Activated T-cell treated with anti-CD3 and anti-CD28 coated beads, Interleukin-2, amount 50 U/mL, for 72 hours (primary cell): Measurements from ENCODE around the gene CAST. TPM values are rescaled to one million over a fixed set of nuclear protein-coding genes. Genes with fewer than 3 reads are reported as not detected.

Experiments used
- ATAC-seq, 2 donors: fragments of 150-1000 bp; cut with Tn5 transposase; replicated peaks in 1 of 2; 2 replicates each; pipeline ENCODE4 v1.10.0; 2021; ENCODE audit warnings: moderate library complexity in 2 of 2, mild to moderate bottlenecking in 1 of 2
- DNase-seq, 2 donors: peaks; one replicate each; pipeline ENCODE4 v3.0.0; 2021 to 2022; ENCODE audit warnings: mixed read lengths in 1 of 2
- H3K27ac Mint-ChIP-seq: one replicate; pipeline ENCODE4 v1.8.0; 2022; ENCODE audit warnings: mild to moderate bottlenecking, moderate library complexity, mixed read lengths
- H3K27me3 Mint-ChIP-seq: one replicate; pipeline ENCODE4 v1.8.0; 2022; ENCODE audit warnings: low read depth, mixed read lengths
- H3K36me3 Mint-ChIP-seq, 2 donors: one replicate each; pipeline ENCODE4 v1.8.0; 2022; ENCODE audit warnings: mixed read lengths in 2 of 2, mild to moderate bottlenecking in 1 of 2; ENCODE audit not compliant: insufficient read depth in 2 of 2
- H3K4me1 Mint-ChIP-seq: one replicate; pipeline ENCODE4 v1.8.0; 2022; ENCODE audit warnings: low read depth, mixed read lengths
- H3K4me3 Mint-ChIP-seq, 2 donors: one replicate each; pipeline ENCODE4 v1.8.0; 2022; ENCODE audit warnings: mild to moderate bottlenecking in 2 of 2, mixed read lengths in 2 of 2, moderate library complexity in 2 of 2
- H3K9me3 Mint-ChIP-seq, 2 donors: one replicate each; pipeline ENCODE4 v1.8.0; 2022; ENCODE audit warnings: mixed read lengths in 2 of 2
- total RNA-seq, 2 donors: library from RNA; stranded (reverse); gene quantifications; one replicate each; pipeline ENCODE4 v1.2.3, GENCODE V29; 2022

CAST gene
- total RNA-seq, 2 donors from 2014 or later: 120 to 163 TPM

DNA sequence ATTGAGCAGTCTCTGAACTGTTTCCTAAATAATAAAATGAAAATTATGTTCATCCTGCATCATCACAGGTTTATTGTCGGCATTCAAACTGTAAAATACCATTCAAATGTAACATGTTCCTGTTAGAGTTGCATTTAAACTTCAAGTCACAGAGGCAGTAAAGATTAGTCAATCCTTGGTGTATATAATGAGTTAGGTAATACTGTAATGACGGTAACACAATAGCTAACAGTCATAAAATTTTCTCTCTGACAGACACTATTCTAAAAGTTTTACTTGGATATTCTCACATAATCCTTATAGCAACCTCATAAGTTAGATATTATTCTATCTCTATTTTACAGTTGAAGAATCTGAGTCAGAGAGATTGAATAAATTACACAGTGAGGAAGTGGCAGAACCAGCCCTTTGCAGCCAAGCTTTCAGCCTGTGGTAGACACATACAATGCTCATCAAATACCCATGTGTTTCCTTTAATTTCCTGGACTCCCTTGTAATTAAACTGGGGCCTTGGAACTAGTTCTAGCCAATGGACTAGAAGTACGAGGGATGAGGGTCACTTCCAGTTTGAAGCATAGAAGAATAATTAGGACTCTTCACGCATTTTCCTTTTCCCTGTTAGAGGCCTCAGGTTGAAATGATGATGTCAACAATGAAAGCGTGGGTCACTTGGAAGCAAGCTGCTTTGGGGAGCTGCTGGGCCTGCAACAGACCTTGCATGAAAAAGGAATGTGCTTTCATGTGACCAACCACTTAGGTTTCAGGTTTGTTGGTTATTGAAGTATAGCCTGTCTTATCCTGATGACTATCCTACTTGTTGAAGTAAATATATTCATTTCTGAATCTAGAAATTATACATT lies 12.3 kb upstream of the CAST start:
- Mint-ChIP-seq H3K27ac (no peak overlapping the region), H3K27me3 (peaks cover 49% of the 10 kb centered on the region)

DNA sequence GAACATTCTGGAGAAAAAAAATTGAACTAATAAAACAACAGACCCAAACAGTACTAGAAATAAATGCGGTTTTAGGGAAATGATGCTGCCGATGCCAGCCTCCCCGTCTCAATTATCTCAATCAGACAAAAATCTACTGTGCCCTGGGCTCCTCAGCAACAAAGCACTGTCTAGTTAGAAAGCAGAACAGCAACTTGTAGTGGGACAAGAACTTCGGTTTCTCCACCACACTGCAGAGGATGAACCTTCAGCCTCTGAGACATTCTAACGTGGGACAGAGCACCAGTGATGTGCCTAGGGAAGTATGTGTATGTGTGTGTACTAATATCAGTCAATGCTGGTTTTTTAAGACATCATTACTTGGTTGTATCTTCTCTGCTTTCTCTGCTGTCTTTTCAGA lies 11.1 kb upstream of the CAST start:
- no peak overlapping the region for H3K4me3 Mint-ChIP-seq
- H3K4me1 Mint-ChIP-seq: peaks cover 25% of the 10 kb centered on the region
- DNase-seq (no peak), ATAC-seq (no peak)
- H3K27ac Mint-ChIP-seq: no peak overlapping the region
- H3K36me3 Mint-ChIP-seq: no peaks in the 10 kb centered on the region
- H3K27me3 Mint-ChIP-seq: peaks cover 61% of the 10 kb centered on the region
- H3K9me3 Mint-ChIP-seq: no peaks in the 10 kb centered on the region

More for the DNA sequence above, 12.3 kb upstream of the CAST start:
- ATAC-seq: peak in 1 of 2 donors; percentile 78
- no peaks in the 10 kb centered on the region for H3K36me3 Mint-ChIP-seq
- no peak overlapping the region for H3K4me3 Mint-ChIP-seq
- H3K9me3 Mint-ChIP-seq: no peaks in the 10 kb centered on the region
- no peak for DNase-seq
- H3K4me1 Mint-ChIP-seq: peaks cover 14% of the 10 kb centered on the region

DNA sequence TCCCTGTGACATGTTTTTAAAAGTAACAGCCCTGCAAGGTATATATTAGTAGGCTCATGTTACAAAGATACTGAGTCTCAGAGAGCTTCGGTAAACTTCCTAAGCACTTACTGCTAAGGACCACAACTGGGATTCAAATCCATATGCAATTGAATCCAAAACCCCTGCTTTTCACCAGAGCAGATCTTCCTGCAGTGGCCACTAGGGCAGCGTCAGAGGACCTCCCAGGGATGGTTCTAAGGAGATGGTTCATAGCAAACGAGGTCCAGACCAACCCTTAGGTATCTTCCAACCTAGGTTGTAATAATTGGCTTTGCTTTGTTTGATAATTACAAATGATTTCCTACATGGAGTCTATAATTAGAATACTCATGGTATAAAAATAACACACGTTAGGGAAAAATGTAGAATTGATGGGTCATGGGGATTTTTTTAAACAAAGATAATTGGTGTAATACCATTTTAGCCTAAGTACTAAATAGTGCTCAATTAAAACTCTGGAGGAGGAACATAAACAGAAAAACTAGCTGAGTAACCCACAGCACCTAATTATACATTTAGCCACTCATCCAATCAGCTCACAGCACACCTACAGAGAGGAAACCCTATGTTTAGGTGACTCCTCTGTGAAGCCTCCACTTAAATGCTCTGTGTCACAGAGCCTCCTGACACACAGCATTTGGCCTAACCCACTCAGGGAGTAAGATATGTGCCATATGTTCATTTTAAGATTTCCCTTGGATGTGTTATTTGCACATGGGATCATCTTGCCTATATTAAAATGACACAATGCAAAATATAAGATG lies 10.0 kb upstream of the CAST start:
- H3K36me3 Mint-ChIP-seq: no peaks in the 10 kb centered on the region
- H3K27ac Mint-ChIP-seq: no peak overlapping the region
- DNase-seq (peak in 1 of 2 donors; percentile 3), ATAC-seq (peak in 1 of 2 donors; percentile 40)
- H3K4me1 Mint-ChIP-seq: peaks cover 34% of the 10 kb centered on the region
- no peaks in the 10 kb centered on the region for H3K9me3 Mint-ChIP-seq
- H3K27me3 Mint-ChIP-seq: peaks cover 68% of the 10 kb centered on the region
- no peak overlapping the region for H3K4me3 Mint-ChIP-seq

DNA sequence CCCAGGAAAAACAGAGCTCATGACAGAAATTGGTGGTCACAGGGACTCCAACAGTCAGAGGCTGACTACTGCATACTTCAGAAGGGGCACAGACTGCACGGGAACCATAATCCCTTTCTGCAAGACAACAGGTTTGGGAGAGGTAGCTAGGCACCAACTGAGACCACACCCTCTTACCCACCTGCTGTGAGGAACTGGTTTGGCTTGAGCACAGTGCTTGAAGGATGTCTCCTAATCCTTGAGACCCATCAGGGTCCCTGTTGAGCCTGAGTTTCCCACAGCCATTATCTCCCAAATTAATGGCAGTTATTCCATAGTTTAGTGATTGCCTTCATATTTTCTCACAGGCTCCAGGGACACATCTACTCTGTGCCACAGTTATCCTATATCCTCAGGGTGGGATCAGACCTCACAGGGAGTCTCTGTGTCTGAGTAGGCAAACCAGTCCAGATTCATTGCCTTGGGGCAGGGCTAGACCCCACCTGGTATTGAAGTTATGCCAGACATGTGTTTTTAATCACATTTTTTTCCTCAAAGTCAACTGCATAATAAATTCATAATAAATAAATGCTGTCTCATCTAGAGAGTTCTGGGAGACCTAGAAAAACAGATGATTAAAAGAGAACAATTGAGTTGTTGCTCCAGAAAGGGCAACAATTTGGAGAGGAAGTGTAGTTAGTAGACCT lies 9.3 kb upstream of the CAST start:
- no peak for DNase-seq
- ATAC-seq: no peak
- Mint-ChIP-seq H3K27me3 (peaks cover 70% of the 10 kb centered on the region), H3K4me1 (peaks cover 37% of the 10 kb centered on the region), H3K27ac (no peak overlapping the region), H3K9me3 (no peaks in the 10 kb centered on the region), H3K36me3 (no peaks in the 10 kb centered on the region), H3K4me3 (no peak overlapping the region)

DNA sequence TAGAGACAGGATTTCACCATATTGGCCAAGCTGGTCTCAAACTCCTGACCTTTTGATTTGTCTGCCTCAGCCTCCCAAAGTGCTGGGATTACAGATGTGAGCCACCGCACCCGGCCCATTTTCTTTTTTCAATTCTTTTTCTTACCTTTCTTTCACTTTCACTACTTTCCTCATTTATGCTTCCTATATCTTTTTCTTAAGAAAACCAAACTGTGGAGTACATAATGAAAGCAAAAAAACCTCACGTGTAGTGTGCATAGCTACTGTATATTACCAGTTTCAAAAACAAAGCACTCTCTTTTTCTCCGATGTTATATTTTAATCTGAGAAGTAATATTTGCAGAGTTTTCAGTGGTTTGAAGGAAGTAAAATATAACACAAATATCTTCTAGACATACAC lies 8.0 kb upstream of the CAST start:
- ATAC-seq (no peak), DNase-seq (no peak)
- Mint-ChIP-seq H3K27me3 (peaks cover 73% of the 10 kb centered on the region), H3K4me3 (peak overlapping the region in 1 of 2 donors; percentile 23), H3K4me1 (peaks cover 34% of the 10 kb centered on the region), H3K9me3 (no peaks in the 10 kb centered on the region), H3K36me3 (no peaks in the 10 kb centered on the region), H3K27ac (no peak overlapping the region)

DNA sequence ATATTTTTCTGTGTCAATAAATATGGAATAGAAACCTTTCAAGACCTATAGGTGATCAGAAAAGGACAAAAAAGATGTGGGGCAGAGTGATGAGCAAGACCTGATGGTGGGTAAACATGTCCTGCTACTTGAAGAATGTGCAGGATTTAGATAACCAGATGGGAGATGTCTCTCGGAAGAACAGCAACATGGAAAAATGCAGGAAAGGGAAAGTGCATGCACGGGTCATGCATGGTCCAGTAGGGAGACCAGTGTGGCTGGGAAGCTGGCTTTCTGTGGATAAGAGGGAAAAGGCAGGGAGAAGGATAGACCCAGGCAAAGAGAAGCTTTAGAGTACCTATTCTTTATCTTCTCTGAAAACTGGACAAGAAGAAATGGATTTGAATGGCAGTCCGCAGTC lies 7.1 kb upstream of the CAST start:
- Mint-ChIP-seq H3K36me3 (no peaks in the 10 kb centered on the region), H3K27ac (no peak overlapping the region), H3K4me1 (peaks cover 34% of the 10 kb centered on the region), H3K9me3 (no peaks in the 10 kb centered on the region), H3K4me3 (no peak overlapping the region), H3K27me3 (peaks cover 72% of the 10 kb centered on the region)
- no peak for DNase-seq
- no peak for ATAC-seq

DNA sequence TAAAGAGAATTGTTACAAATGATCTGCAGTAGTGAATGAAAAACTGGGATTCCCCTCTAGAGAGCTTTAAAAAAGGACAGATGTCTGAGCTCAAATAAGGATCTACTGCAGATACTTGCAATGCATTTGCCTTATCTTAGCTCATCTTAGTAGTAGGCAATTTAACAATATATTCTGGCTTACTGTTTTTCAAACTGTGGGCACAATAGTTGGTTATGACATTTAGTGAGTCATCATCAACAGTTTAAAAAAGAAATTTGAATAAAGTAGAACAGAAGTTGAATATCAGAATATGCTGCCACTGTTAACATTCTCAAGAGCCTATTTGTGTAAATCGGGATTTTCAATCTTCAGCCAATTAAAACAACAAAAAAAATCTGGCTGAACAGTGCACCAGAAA lies 6.7 kb upstream of the CAST start:
- DNase-seq: no peak
- peaks cover 75% of the 10 kb centered on the region for H3K27me3 Mint-ChIP-seq
- no peak for ATAC-seq
- H3K9me3 Mint-ChIP-seq: no peaks in the 10 kb centered on the region
- no peak overlapping the region for H3K27ac Mint-ChIP-seq
- no peak overlapping the region for H3K4me3 Mint-ChIP-seq
- H3K4me1 Mint-ChIP-seq: peaks cover 34% of the 10 kb centered on the region
- H3K36me3 Mint-ChIP-seq: no peaks in the 10 kb centered on the region

DNA sequence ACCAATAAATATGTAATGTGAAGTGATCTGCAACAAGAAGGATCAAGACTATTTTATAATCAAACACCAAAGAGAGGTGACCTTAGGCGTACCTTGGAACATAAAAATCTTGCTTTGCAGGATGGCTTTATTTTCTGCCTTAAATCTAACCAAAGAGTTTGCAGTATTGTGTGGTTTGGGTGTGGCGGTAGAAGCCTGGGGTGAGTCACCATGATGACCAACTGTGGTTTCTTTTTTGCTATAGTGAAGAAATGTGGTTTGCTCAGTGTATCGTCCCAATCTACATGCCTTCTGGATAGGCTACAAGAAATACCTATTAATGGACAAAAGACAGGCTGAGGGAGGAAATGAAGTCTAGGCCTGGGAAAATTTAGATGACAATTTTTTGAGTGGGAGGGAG lies 5.1 kb upstream of the CAST start:
- H3K36me3 Mint-ChIP-seq: no peaks in the 10 kb centered on the region
- H3K9me3 Mint-ChIP-seq: no peaks in the 10 kb centered on the region
- DNase-seq: peak; percentile 67 to 72
- peaks cover 60% of the 10 kb centered on the region for H3K27me3 Mint-ChIP-seq
- H3K27ac Mint-ChIP-seq: peak overlapping the region; percentile 35
- peaks cover 41% of the 10 kb centered on the region for H3K4me1 Mint-ChIP-seq
- peak; percentile 58 to 60 for ATAC-seq
- H3K4me3 Mint-ChIP-seq: peak overlapping the region in 1 of 2 donors; percentile 1

DNA sequence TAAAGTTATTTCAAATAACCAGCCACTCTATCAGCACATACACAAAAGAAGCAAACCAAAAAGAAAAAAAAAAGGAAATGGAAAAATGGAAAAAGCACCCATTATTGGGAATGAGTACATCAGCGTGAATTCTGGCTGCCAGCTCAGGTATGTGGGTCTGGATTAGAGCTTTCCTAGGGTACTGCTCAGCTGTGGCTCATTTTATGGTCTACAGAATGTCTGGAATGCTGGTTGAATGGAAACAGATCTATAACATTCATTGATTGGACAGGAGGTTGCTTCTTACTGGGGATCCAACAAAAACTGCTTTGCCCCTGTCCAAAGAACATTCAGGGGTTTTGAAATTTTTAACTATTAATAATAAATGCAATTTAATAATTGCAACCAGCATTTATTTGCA lies 3.9 kb upstream of the CAST start:
- ATAC-seq (no peak), DNase-seq (no peak)
- no peak overlapping the region for H3K27ac Mint-ChIP-seq
- H3K4me3 Mint-ChIP-seq: no peak overlapping the region
- peaks cover 1 to 4% of the 10 kb centered on the region in 2 donors for H3K36me3 Mint-ChIP-seq
- H3K4me1 Mint-ChIP-seq: peaks cover 47% of the 10 kb centered on the region
- H3K9me3 Mint-ChIP-seq: no peaks in the 10 kb centered on the region
- peaks cover 50% of the 10 kb centered on the region for H3K27me3 Mint-ChIP-seq

DNA sequence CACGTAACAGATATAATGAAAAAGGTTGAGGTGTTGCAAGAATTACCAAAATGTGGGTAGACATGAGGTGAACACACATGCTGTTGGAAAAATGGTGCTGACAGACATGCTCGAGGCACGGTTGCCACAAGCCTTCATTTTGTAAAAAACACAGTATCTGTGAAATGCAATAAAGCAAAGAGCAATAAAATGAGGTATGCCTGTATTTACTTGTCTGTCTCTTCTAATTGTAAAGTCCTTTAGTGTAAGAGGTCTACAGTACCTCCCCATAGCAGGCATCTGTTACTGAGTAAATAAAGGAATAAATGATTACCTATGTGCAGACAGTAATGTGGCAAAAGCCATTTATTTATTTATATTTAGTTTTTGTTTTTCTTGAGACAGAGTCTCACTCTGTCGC lies 3.0 kb upstream of the CAST start:
- Mint-ChIP-seq H3K4me3 (no peak overlapping the region), H3K27ac (no peak overlapping the region), H3K27me3 (peaks cover 49% of the 10 kb centered on the region), H3K9me3 (no peaks in the 10 kb centered on the region), H3K4me1 (peaks cover 52% of the 10 kb centered on the region), H3K36me3 (peaks cover 1 to 4% of the 10 kb centered on the region in 2 donors)
- DNase-seq: no peak
- no peak for ATAC-seq

DNA sequence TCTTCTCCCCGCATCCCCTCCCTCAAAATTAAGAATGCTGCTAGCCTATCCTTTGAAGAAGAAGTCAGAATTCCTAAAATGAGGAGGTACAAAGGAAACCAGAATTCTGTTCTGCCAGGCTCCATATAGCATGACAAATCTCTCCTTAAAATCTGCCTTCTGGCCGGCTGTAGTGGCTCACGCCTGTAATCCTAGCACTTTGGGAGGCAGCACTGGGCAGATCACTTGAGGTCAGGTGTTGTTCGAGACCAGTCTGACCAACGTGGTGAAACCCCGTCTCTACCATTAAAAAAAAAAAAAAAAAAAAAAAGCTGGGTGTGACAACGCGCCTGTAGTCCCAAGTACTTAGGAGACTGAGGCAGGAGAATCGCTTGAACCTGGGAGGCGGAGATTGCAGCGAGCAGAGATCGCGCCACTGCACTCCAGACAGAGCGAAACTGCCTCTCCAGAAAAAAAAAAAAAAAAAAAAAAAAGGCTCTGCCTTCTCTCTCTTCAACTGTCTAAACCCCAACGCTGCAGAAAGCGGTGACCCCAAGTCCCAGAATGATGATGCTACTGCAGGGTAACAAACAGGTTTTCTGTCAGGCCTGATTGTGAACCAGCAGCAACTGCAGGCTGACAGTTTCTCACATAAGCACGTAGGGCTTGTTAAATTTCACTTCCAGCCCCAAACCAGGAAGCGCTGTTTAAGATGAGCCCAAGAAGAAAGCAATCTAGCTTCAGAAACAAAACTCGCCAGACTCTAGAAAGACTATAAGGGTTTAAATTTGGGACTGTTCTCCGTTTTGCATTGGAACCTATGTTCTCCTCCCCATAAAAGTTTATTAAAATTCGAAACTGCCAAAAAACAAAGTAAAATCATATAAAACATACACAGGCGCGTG lies 963 bp upstream of the CAST start:
- Mint-ChIP-seq H3K4me1 (peaks cover 46% of the 10 kb centered on the region), H3K27ac (peak overlapping the region; percentile 96), H3K36me3 (peaks cover 1 to 4% of the 10 kb centered on the region in 2 donors), H3K4me3 (peak overlapping the region; percentile 85 to 98), H3K9me3 (no peaks in the 10 kb centered on the region), H3K27me3 (peaks cover 28% of the 10 kb centered on the region)
- DNase-seq (peak; percentile 38 to 48), ATAC-seq (peak; percentile 8 to 19)
